HG02885 (cell line): ENCODE measurements around the gene C16orf89.

ENCODE experiments used
- ATAC-seq: cut with Tn5 transposase; IDR thresholded peaks from one replicate; pipeline ENCODE4 v1.9.1; 2021; ENCODE audit warnings: mild to moderate bottlenecking; ENCODE audit not compliant: unreplicated experiment, poor library complexity

The C16orf89 gene

GRCh38 chr16:5033256-5034166 is 32.2 kb downstream of the C16orf89 start, which contains the start of gene NAGPA:
NAGPA (minus strand) TSS chr16:5033935; CDS start chr16:5033914, 21 bp downstream.
- peak; percentile 89 for ATAC-seq

- ATAC-seq, result no peak
These were observed 33.0 kb downstream of the C16orf89 start for GRCh38 chr16:5032748-5033167.

- no peak for ATAC-seq
These were observed 34.2 kb downstream of the C16orf89 start for GRCh38 chr16:5031601-5032000.

- no peak for ATAC-seq
These were observed 35.4 kb downstream of the C16orf89 start for GRCh38 chr16:5030251-5030870.

GRCh38 chr16:5028950-5029475 is 36.7 kb downstream of the C16orf89 start:
- no peak for ATAC-seq

GRCh38 chr16:5027575-5028235 is 38.1 kb downstream of the C16orf89 start:
- ATAC-seq, result no peak

GRCh38 chr16:5027086-5027485 is 38.7 kb downstream of the C16orf89 start:
- no peak for ATAC-seq

- no peak for ATAC-seq
These were observed 39.1 kb downstream of the C16orf89 start for GRCh38 chr16:5026664-5027063.

- no peak for ATAC-seq
These were observed 40.6 kb downstream of the C16orf89 start for GRCh38 chr16:5025171-5025632.

GRCh38 chr16:5024632-5025031 is 41.1 kb downstream of the C16orf89 start:
- ATAC-seq, result no peak

GRCh38 chr16:5022521-5022920 is 43.2 kb downstream of the C16orf89 start:
- ATAC-seq, result no peak

GRCh38 chr16:5020551-5020950 is 45.2 kb downstream of the C16orf89 start:
- no peak for ATAC-seq

- no peak for ATAC-seq
These were observed 46.0 kb downstream of the C16orf89 start for GRCh38 chr16:5019775-5020174.

GRCh38 chr16:5018793-5019192 is 47.0 kb downstream of the C16orf89 start:
- ATAC-seq, result no peak

- ATAC-seq, result no peak
These were observed 48.1 kb downstream of the C16orf89 start for GRCh38 chr16:5017678-5017969.

- ATAC-seq, result no peak
These were observed 48.6 kb downstream of the C16orf89 start for GRCh38 chr16:5016967-5017677.

- ATAC-seq, result no peak
These were observed 49.9 kb downstream of the C16orf89 start for GRCh38 chr16:5015887-5016286.

- ATAC-seq, result no peak
These were observed 50.4 kb downstream of the C16orf89 start for GRCh38 chr16:5015351-5015750.

GRCh38 chr16:5012887-5013286 is 52.9 kb downstream of the C16orf89 start:
- no peak for ATAC-seq

GRCh38 chr16:5011637-5012036 is 54.1 kb downstream of the C16orf89 start:
- no peak for ATAC-seq
